C4-2B (cell line): Measurements from ENCODE around the gene LRRC26.

Experiments used
- ZFX ChIP-seq: fragments of 450-650 bp; IDR thresholded peaks from 2 replicates; pipeline ENCODE4 v1.6.1; 2017
- TF ChIP-seq, protein P1 (sequence below): fragments of 450-650 bp; conservative IDR thresholded peaks from 2 replicates; pipeline ENCODE4 v1.5.1; 2017; ENCODE audit warnings: mild to moderate bottlenecking

DNA sequence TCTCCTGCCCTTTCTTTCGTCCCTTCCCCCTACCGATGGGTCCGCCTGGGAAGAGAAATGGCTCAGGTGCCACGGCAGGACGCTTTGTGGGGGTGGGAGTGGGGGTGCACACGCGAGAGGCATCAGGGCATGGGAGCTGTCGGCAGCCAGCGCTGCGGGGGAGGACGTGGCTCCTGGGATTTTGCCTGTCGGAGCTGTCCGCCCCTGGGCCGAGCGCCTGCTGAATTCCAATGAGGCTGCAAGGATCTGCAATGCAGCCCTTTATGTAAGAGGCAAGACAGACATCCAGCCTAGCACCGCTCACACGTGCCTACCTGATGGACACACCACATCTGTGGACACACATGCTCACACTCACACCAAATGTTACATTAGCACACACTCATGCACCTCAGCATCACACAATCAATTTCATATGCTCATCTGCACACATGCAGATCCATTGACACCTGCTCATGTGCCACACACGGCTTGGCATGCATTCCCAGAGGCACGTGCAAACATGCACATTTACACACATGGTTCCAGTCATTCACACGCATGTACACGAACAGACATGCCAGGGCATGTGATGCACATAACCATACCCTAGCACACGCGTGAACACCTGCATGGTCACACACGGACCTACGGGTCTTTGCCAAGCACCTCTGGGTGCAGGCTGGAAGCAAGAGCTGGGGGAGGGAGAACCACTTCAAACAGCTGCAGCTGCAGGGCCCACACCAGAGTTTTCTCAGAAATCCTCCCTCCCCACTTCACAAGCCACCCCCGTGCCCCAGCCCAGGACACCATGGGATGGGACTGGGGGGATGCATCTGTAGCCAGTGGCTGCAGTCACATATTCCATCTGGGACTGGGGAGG, 29.5 kb downstream of the LRRC26 start:
- TF ChIP-seq, protein P1, sequence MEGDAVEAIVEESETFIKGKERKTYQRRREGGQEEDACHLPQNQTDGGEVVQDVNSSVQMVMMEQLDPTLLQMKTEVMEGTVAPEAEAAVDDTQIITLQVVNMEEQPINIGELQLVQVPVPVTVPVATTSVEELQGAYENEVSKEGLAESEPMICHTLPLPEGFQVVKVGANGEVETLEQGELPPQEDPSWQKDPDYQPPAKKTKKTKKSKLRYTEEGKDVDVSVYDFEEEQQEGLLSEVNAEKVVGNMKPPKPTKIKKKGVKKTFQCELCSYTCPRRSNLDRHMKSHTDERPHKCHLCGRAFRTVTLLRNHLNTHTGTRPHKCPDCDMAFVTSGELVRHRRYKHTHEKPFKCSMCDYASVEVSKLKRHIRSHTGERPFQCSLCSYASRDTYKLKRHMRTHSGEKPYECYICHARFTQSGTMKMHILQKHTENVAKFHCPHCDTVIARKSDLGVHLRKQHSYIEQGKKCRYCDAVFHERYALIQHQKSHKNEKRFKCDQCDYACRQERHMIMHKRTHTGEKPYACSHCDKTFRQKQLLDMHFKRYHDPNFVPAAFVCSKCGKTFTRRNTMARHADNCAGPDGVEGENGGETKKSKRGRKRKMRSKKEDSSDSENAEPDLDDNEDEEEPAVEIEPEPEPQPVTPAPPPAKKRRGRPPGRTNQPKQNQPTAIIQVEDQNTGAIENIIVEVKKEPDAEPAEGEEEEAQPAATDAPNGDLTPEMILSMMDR = no peak
- no peak for TF ChIP-seq ZFX
